Mesenteric fat pad (tissue), 1 donor: ENCODE measurements around the gene ATXN2. TPM values are rescaled to one million over a fixed set of nuclear protein-coding genes. Genes with fewer than 3 reads are reported as not detected.

Experiments
- DNase-seq: peaks from one replicate; pipeline ENCODE4 v3.0.0-alpha.2; 2020; ENCODE audit warnings: low spot score
- total RNA-seq: library from RNA; stranded (reverse); fragmentation: NEBNext Ultra II Directional; extraction: Animal tissue kit (Norgen Biotek cat#: 25700); gene quantifications from one replicate; pipeline ENCODE4 v1.2.1, GENCODE V29; 2021
- donor health status: DM: yes; HTN: yes; CAD: no.

Gene ATXN2
- total RNA-seq, 1 donor from 2014 or later, result 82.1 TPM

GRCh38 chr12:111439657-111440151, 159.4 kb downstream of the ATXN2 start:
- peak; percentile 74 for DNase-seq

- DNase-seq, result no peak
These were observed 160.6 kb downstream of the ATXN2 start for GRCh38 chr12:111438481-111438880.

DNA sequence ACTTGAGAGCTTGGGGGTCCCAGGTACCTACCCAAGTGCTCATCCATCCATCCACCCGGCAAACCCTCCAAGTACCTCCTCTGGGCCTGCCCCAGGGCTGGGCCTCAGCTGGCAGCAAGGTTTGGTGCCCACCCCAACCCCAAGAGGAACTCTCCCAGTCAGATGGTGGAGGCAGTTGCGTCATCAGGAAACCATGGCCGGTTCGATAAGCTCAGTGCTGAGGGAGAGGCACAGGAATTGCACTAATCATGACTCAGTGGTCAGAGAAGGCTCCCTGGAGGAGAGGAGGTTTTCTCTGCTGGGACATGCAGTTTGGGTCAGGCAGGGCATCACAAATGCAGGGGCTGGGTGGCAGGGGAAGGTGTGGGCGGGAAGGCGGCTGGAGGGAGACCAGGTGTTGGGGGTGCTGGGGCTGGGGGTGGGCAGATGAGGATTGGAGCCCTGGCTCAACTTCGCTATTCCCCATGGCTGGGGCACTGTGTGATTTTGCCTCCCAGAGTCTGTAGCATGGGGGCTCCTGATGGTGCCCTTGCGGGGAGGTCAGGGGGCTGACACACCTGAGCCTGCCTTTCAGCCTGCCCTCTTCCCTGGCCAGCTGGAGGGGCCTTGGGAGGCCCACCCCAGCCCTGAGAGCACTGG, 161.2 kb downstream of the ATXN2 start:
- no peak for DNase-seq

- DNase-seq, result no peak
These were observed 162.3 kb downstream of the ATXN2 start for GRCh38 chr12:111436811-111437210.

- no peak for DNase-seq
These were observed 162.8 kb downstream of the ATXN2 start for GRCh38 chr12:111436266-111436665.

- no peak for DNase-seq
These were observed 163.4 kb downstream of the ATXN2 start for GRCh38 chr12:111435661-111436201.

DNA sequence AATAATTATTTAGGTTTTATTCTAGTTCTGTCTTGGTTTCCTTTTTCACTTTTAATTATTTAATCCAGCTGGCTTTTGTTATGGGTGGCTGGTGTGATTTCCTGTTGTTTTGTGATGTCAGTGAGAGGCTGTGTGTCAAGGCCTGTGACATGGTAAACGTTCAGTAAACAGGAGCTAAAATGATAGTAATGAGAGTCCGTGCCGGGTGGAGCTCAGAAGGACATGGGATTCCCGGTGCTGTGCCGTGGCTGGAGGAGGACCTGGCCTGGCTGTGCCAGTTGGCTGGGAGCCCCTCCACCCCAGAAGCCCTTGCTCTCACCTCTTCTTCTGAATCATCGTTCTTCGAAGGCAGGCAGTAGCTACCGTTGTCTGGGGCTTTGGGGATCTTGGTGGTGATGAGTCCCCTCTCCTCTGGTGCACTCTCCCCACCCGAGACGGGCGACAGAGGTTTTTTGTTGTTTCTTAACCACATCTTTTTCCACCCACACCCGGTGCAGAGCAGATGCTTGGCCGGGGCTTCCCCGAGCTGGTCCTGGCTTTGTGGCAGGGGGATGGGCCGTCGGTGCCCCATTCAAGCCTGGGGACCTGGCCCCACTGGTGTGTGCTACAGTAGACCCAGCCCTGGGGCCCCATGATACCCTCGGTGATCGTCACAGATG, 164.3 kb downstream of the ATXN2 start:
- no peak for DNase-seq

- no peak for DNase-seq
These were observed 165.1 kb downstream of the ATXN2 start for GRCh38 chr12:111434049-111434448.

GRCh38 chr12:111431772-111432171, 167.3 kb downstream of the ATXN2 start:
- no peak for DNase-seq

DNA sequence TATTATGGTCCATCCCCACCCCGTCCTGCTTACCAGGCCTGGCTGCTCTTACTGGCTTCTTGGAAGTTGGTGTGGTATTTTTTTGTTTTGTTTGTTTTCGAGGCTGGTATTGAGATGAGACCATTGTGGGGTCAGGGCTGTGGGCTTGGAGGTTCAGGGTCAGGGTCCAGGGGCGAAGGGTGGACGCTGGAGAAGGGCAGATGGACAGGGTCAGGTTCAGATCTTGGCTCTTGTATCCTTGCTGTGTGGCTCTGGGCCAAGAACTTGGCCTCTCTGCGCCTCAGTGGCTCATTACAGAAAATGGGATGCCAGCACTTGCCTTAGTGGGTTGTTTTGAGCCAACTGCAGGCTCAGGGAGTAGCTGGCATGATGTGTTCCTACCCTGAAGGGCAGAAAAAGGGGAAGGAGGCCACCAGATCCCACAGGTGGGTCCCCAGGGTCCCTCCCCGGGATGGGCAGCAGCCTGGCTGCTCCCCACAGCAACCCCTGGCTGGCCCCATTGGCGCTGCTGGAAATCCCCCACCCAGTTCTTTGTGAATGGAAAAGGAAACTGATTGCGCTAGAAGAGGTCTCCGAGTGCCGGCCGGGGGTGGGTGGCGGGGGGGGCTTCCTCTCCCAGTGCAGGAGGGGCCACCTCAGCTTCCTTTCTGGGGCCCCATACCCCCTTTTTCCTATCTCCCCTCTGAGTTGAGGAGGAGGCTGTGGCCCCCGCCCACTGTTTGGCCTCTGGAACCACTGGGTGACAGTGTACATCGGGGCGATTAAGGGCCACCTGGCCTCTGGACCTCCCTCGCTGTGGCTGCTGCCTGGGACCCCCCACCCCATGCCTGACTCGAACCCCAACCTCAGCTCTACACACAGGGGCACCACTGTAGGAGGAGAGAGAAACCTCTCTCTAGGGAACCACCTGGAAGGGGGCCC, 168.4 kb downstream of the ATXN2 start:
- DNase-seq, result no peak

GRCh38 chr12:111429828-111430432, 169.2 kb downstream of the ATXN2 start:
- DNase-seq, result no peak

DNA sequence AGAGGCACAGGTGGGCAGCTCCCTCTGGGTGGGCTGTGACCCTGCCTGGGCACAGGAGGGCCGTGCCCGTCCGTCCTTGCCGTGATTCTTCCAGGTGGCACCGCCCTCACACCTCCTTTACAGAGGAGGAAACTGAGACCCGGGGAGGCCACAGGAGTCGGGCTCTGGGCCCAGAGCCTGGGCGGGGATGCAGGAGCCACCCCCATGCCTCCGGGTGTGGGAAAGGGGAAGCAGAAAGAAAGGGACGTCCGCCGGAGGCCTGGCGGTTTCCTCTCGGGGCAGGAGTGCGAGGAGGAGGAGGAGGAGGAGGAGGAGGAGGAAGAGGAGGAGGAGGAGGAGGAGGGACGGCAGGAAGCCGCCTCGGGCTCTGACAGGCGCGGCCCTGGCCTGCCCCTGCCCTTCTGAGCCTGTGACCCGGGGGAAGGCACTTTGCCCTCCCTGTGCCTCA, 170.4 kb downstream of the ATXN2 start:
- no peak for DNase-seq

DNA sequence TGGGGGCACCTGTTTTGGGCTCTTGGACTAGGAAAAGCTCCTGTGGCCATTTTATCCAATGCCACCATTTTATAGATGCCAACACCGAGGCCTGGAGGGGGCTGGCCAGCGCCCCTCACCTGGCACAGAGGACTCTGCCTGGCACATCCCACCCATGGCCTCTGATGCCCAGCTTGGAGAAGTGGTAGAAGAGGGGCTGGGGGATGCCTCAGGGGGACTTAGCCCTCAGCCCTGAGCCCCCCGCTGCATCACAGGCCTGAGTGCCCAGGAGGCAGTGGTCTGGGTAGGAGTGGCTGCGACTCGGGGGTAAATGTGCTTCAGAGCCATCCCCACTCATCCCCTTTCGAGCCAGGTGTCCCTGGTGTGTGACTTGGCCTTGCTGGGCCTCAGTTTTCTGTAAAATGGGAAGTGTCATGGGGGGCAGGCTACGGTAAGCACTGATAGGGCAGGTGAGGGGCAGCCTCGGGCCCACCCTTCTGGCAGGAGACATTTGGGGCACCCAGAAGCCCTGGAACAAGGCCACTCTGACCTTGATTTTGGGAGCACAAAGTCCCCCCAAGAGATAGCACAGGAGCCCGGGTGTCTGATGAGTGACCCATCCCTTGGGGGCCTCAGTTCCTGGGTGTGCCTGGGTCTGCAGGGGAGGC, 170.9 kb downstream of the ATXN2 start:
- no peak for DNase-seq

DNA sequence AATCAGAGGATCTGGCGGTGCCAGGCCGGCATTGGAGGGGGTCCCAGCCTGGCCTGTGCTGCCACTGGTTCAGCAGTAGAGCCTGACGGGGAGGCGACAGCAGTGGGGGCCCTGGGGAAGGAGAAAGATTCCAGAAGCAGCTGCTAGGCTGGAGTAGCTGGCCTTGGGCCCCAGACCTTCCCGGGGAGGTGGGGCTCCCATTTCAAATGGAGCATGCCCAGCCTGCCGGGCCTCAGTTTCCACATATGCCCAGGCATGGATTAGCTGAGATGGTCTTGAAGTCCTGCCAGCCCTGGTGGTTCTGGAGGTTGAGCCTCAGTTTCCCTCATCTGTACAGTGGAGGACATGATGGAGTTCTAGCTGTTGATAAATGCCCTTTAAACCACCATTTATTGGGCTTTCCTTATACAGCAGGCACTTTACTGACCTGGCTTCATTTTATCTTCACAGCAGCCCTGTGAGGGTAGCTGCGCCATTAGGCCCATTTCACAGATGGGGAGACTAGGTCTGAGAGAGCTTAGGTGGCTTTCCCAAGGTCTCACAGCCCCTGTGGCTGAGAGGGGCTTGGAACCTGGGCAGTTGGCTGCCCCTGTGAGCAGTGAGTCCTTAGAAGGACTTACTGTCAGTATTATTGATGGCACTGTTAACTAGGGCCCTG, 171.6 kb downstream of the ATXN2 start:
- DNase-seq, result no peak

- DNase-seq, result no peak
These were observed 172.6 kb downstream of the ATXN2 start for GRCh38 chr12:111426344-111427185.

DNA sequence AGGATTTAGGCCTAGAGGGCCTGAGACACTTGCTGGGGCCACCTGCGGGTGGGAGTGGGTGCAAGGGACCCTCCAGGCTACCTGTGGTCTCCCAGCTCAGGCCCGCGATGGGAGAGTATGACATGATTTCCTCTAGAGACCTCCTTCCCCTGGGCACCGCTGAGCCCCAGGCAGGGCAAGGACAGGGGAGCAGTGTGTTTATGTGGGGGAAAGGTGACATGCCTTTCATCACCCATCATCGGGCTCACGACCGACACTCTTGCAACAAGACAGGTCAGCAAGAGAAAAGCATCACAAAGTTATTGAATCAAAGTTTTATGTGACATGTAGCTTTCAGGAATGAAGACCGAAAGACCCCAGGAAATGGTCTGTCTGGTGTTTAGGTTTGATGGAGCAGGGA, 173.5 kb downstream of the ATXN2 start:
- no peak for DNase-seq

DNA sequence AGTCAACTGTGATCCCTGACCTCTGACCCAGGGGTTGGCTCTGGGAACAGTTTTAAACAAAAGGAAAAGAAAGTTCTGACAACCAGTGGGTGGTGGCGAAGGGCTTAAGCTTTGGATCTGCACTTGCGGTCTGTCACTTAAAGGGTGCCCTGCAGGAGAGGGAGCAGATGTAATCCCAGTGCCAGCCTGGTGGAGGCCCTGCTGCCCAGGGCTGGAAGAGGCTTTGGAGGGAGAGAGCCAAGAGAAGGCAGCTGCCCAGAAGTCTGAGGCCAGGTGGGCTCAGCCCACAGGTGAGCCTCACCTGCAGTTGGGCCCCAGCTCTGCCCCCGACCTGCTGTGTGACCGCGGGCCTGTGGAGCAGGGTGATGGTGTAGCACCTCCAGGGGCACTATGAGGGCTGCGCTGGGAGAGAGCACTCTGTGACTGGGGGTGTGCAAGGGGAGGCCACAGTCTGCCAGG, 174.3 kb downstream of the ATXN2 start:
- DNase-seq, result no peak

DNA sequence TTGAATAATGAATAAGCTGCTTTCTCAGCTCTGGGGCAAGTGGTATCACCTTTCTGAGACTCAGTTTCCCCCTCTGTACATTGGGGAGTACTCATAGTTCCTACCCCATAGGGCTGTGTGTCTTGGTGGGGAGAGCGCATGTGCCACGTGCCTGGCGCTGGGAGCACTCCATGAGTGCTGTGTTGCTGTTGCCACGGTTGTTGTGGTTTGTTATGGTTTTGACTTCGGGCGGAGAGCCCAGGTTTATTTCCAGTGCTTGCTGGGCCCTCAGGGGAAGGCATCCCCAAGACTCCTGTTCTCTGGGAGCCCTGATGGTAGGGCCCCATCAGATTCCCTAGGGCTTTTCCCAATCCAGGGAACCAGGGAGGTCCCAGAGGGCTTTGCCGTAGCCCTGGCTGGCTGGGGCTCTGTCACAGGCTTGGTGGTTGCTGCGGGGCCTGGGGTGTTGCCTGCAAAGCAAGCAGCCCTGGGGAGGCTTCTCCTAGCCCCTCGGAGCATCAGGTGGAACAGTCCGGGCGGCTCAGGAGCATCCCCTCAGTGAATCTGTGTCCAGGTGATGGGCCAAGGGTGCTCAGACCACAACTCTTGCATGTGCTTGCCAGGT, 174.8 kb downstream of the ATXN2 start:
- DNase-seq, result no peak

GRCh38 chr12:111420494-111420893, 178.6 kb downstream of the ATXN2 start:
- no peak for DNase-seq
